ENCODE measurements around the gene IL1RL1.

Gene IL1RL1

GRCh38 chr2:102383722-102384121, 72.4 kb downstream of the IL1RL1 start:
- ChIA-PET CTCF (interaction anchor here (1.1 to 2.0 kb wide), 3 partner anchors 28 to 143 kb away, joined by 3 to 6 read pairs (median 4); partner anchors contain the start of gene IL18R1), POLR2A (no interaction called here)
- TF ChIP-seq CTCF (IDR thresholded peaks at IDR 0.05; ENCODE audit: insufficient read depth, low read length, missing control alignments) = no peak

GRCh38 chr2:102385522-102385921, 74.2 kb downstream of the IL1RL1 start:
- CTCF ChIA-PET = no interaction called here
- H3K4me3 ChIP-seq (ENCODE audit: low read depth, low read length) = no peak overlapping the region
- DNase-seq (ENCODE audit: low read depth, low spot score) = no peak
- POLR2A ChIA-PET = no interaction called here
- no peak for TF ChIP-seq CTCF (IDR thresholded peaks at IDR 0.05; ENCODE audit: insufficient read depth, low read length, missing control alignments)

More at GRCh38 chr2:102383722-102384121, 72.4 kb downstream of the IL1RL1 start:
- DNase-seq (ENCODE audit: low read depth, low spot score) = no peak
- no peak overlapping the region for H3K4me3 ChIP-seq (ENCODE audit: low read depth, low read length)

GRCh38 chr2:102386004-102386403, 74.6 kb downstream of the IL1RL1 start:
- TF ChIP-seq CTCF (IDR thresholded peaks at IDR 0.05; ENCODE audit: insufficient read depth, low read length, missing control alignments) = no peak
- no peak for DNase-seq (ENCODE audit: low read depth, low spot score)
- ChIA-PET POLR2A (no interaction called here), CTCF (no interaction called here)
- H3K4me3 ChIP-seq (ENCODE audit: low read depth, low read length) = no peak overlapping the region

GRCh38 chr2:102386867-102387541, 75.6 kb downstream of the IL1RL1 start:
- ChIA-PET CTCF (no interaction called here), POLR2A (no interaction called here)
- no peak for TF ChIP-seq CTCF (IDR thresholded peaks at IDR 0.05; ENCODE audit: insufficient read depth, low read length, missing control alignments)
- no peak for DNase-seq (ENCODE audit: low read depth, low spot score)
- no peak overlapping the region for H3K4me3 ChIP-seq (ENCODE audit: low read depth, low read length)

- H3K4me3 ChIP-seq (ENCODE audit: low read depth, low read length) = no peak overlapping the region
- ChIA-PET CTCF (no interaction called here), POLR2A (no interaction called here)
- no peak for TF ChIP-seq CTCF (IDR thresholded peaks at IDR 0.05; ENCODE audit: insufficient read depth, low read length, missing control alignments)
- no peak for DNase-seq (ENCODE audit: low read depth, low spot score)
Measured at GRCh38 chr2:102387763-102388546, 76.6 kb downstream of the IL1RL1 start.

GRCh38 chr2:102391565-102391964, 80.2 kb downstream of the IL1RL1 start:
- ChIA-PET POLR2A (no interaction called here), CTCF (interaction anchor here (1.0 kb wide), 1 partner anchor 14 kb away, joined by 3 read pairs; no protein-coding TSS in a partner anchor)
- no peak for DNase-seq (ENCODE audit: low read depth, low spot score)

More at GRCh38 chr2:102391565-102391964, 80.2 kb downstream of the IL1RL1 start:
- H3K4me3 ChIP-seq (ENCODE audit: low read depth, low read length) = no peak overlapping the region
- no peak for TF ChIP-seq CTCF (IDR thresholded peaks at IDR 0.05; ENCODE audit: insufficient read depth, low read length, missing control alignments)

Data from AG04449 (cell line).